Amniotic stem cell (primary cell): ENCODE data around the gene C16orf96.

Experiments
- DNase-seq: peaks from one replicate; lab custom pipeline; 2025; lab: John Stamatoyannopoulos, UW

C16orf96 gene

GRCh38 chr16:4616047-4616811, 60.1 kb downstream of the C16orf96 start:
- peak; percentile 99 for DNase-seq

- no peak for DNase-seq
Observed at GRCh38 chr16:4617880-4618279, 61.7 kb downstream of the C16orf96 start.

DNA sequence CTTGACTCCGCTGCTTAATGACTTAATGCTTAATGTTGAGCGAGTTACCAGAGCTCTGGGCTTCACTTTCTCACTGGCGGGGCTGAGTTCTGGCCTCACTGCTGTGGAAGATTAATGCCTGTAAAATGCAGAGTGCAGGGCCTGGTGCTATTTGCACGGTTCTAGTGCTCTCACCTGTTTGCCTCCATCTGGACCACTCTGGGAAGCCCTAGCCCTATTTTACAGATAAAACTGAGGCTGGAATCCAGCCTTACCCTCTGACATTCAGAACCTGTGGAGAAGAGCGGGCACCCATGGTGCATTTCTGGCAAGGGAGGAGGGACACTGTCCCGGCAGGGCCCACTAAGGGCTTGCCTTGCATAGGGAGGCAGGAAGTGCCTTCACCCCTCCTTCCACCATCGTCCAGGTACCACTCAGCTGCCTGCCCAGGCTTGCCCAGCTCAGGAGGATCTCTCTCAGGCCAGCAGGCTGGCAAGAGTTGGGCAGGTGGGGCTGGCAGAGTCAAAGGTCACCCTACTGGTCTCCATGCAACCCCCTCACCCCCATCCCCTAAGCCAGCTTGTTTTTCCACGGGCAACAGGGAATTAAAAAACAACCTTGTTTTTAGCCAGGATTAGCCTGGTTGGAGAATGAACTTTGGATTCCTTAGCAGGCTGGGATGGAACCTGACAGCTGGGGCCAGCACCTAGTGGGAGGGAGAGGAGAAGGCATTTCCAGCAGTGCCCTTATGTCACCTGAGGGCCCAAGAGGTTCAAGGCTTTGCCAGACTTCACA, 62.7 kb downstream of the C16orf96 start:
- no peak for DNase-seq

DNA sequence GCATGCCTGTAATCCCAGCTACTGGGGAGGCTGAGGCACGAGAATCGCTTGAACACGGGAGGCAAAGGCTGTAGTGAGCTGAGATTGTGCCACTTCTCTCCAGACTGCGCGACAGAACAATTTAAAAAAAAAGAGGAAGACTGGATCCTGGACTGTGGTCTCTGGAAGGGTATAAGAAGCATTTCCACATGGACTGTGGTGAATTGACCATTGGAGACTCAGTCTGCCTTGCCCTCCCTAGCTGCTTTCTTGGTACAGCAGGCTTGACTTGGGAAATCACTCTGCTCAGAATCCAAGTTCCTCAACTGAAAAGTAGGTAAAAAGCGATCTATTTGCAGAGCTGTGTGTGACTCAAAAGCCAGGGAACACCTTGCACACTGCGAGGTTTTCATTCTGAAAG, 67.5 kb downstream of the C16orf96 start:
- no peak for DNase-seq

GRCh38 chr16:4624015-4624826, 68.1 kb downstream of the C16orf96 start, which contains the start of gene MGRN1:
Gene MGRN1, plus strand, starts transcription at chr16:4624826. Its CDS starts 135 bp downstream, at chr16:4624961.
- DNase-seq, result peak; percentile 95

GRCh38 chr16:4624827-4625559, 68.9 kb downstream of the C16orf96 start:
- DNase-seq, result no peak

- DNase-seq, result no peak
Observed at GRCh38 chr16:4625560-4626159, 69.5 kb downstream of the C16orf96 start.

GRCh38 chr16:4626396-4626795, 70.3 kb downstream of the C16orf96 start:
- no peak for DNase-seq

- no peak for DNase-seq
Observed at GRCh38 chr16:4628283-4628682, 72.1 kb downstream of the C16orf96 start.

DNA sequence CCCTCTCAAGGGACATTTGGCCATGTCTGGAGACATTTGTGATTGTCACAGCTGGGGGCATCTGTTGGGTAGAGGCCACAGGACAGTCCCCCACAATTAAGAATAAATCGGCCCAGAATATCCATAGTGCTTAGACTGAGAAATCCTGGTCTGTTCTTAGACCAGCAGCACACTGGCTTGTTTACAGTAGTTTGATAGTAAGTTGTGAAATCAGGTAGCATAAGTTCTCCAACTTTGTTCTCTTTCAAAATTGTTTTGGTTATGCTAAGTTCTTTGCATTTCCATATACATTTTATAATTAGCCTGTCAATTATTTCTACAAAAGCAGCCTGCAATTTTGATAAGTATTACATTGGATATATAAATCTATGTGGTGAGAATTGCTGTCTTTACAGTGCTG, 75.3 kb downstream of the C16orf96 start:
- DNase-seq, result no peak

GRCh38 chr16:4633910-4634635, 77.9 kb downstream of the C16orf96 start:
- no peak for DNase-seq

DNA sequence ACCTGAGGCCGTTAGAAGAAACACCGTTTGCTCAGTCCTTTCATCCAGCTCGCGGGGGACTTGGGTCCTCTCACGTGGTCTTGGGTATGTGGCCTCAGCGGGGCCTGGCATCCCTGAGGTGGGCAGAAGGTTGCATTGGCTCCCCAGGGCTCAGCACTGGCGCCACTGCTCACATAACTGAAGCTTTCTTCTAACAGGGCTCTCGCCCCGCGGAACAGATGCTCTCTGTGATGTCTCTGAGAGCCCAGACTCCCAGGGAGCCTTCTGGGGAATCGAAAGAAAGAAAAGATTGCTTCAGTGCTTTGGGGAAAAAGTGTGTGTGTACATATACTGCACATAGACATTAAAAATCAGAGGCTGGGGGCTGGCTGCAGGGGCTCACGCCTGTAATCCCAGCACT, 78.6 kb downstream of the C16orf96 start:
- no peak for DNase-seq

DNA sequence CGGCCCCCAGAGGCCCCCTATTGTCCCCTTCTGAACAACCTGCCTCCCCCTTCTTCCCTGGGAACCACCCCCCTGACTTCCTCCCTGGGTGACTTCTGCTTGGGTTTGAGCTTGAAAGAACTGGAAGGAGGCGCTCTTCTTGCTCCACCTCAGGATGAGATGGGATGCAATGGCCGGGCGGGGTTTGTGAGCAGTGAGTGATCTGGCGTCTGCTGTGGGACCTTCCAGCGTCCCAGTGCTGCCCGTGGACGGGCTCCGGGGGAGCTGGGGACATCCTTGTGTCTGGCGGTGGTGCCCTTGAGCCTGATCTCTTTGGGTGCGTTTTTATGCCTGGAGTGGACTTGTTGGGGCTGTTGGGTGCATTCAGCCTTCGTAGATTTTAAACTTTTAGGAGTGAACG, 80.1 kb downstream of the C16orf96 start:
- DNase-seq, result no peak

DNA sequence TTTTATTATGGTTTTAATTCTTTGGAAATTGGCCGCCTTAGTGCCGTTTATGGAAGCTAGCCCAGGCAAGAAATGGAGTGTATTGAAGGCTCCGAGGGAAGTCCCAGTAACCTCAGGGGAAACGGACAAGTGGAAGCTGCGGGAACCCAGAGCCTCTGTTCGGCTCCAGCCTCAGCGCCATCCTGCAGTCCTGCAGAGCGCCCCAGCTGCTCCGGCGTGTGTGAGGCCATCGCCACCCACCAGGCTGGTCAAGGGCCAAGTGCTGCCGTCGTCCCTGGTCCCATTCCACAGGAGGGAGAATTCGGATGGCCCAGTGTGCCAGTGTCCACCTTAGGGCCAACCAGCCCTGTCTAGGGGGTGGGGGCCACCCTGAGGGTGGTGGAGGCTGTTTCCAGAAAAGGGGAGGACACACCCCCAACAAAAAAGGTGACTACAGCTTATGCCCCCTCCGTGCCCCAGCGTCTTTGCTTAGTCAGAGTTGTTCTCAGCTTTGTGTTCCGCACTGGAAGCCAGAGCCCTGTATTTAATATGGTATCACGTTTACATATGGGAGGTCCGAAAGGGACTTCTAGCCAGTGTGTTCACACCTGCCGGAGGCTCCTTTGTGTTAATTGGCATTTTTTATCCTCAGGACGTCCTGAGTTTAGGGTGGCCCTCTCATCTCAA, 81.5 kb downstream of the C16orf96 start:
- DNase-seq, result no peak

DNA sequence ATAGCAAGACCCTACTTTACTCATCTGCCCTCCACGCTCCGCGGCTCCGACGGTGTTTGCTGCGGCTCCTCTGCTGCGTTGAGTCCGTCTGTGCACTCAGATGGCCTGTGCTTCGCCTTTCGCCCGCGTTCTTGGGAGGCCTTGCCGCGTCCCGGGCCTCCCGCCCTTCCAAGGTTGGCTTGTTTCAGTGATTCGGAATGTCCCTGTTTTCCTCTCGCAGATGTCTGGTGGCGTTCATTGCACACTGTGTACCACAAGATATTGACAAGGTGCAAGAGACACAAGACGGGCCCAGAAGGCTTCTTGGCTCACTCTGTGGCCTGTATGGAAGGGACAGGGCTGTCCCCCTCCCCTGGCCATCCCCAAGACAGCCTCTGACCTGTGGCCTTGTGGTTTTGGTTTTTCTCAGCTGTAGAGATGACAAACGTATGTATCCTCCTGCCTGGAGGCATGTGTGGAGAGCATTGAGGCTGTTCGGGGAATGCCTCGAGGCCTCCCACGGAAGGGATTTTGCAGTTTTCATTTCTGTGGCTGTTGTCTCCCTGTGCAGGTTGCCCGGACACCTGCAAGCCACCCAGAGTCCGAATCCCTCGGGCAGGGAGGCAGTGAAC, 83.9 kb downstream of the C16orf96 start:
- no peak for DNase-seq

GRCh38 chr16:4640572-4641305, 84.6 kb downstream of the C16orf96 start:
- no peak for DNase-seq

DNA sequence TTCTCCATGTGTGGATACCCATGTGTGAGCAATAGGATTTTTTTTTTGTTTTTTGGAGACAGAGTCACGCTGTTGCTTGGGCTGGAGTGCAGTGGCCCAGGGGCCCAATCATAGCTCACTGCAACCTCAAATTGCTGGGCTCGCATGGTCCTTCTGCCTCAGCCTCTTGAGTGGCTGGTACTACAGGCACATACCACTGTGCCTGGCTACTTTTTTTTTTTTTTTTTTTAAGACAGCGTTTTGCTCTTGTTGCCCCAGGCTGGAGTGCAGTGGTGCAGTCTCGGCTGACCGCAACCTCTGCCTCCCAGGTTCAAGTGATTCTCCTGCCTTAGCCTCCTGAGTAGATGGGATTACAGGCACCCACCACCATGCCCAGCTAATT, 85.2 kb downstream of the C16orf96 start:
- DNase-seq, result no peak

GRCh38 chr16:4641895-4642294, 85.8 kb downstream of the C16orf96 start:
- no peak for DNase-seq
